H1 (cell line): Measurements from ENCODE around the gene GBGT1. TPM values are rescaled to one million over a fixed set of nuclear protein-coding genes. Genes with fewer than 3 reads are reported as not detected.

Experiments used
- CTCF ChIA-PET: fragments of 300-600 bp; sonication (Branson Sonifier 250); formaldehyde crosslinking; loops from one replicate; lab custom pipeline; 2021; ENCODE audit not compliant: partially characterized antibody; lab: Charles Lee
- POLR2A ChIA-PET: fragments of 300-600 bp; sonication (Branson Sonifier 250); formaldehyde crosslinking; loops from one replicate; lab custom pipeline; 2021; ENCODE audit warnings: inconsistent platforms; ENCODE audit not compliant: partially characterized antibody; lab: Charles Lee
- DNase-seq, 2 experiments: peaks; one replicate each; pipeline versions ENCODE4 v3.0.0 to v3.0.0-alpha.2; 2010 to 2022; ENCODE audit warnings: low spot score in 2 of 2, low read depth in 1 of 2, mixed read lengths in 1 of 2
- FAIRE-seq: peaks from 2 replicates; lab custom pipeline; 2011; peaks lifted over from hg19 to GRCh38; lab: Jason Lieb, UNC
- H2AFZ ChIP-seq: 2 replicates; pipeline ENCODE4 v1.8.1; 2012; ENCODE audit warnings: low read length, inconsistent platforms
- H2AK5ac ChIP-seq: 2 replicates; pipeline ENCODE4 v1.6.1; 2013; ENCODE audit warnings: low read depth, low read length
- H2BK120ac ChIP-seq: replicated peaks from 2 replicates; pipeline ENCODE3; 2013; ENCODE audit warnings: low read depth, low read length, inconsistent platforms
- H2BK12ac ChIP-seq: 2 replicates; pipeline ENCODE4 v1.6.1; 2013; ENCODE audit warnings: low read depth, low read length
- H2BK15ac ChIP-seq: 2 replicates; pipeline ENCODE4 v1.6.1; 2013; ENCODE audit warnings: low read length
- H2BK20ac ChIP-seq: 2 replicates; pipeline ENCODE4 v1.6.1; 2013; ENCODE audit warnings: low read length
- H2BK5ac ChIP-seq: 2 replicates; pipeline ENCODE4 v1.6.1; 2013; ENCODE audit warnings: low read depth, low read length
- H3K14ac ChIP-seq: 2 replicates; pipeline ENCODE4 v1.6.1; 2013; ENCODE audit warnings: inconsistent platforms; ENCODE audit not compliant: insufficient read length
- H3K18ac ChIP-seq: 2 replicates; pipeline ENCODE4 v1.6.1; 2013; ENCODE audit warnings: low read length; ENCODE audit errors: extremely low read depth
- H3K23ac ChIP-seq: 2 replicates; pipeline ENCODE4 v1.6.1; 2013; ENCODE audit warnings: inconsistent platforms; ENCODE audit not compliant: insufficient read length
- H3K23me2 ChIP-seq: 2 replicates; pipeline ENCODE4 v1.6.1; 2013; ENCODE audit warnings: low read depth, low read length
- H3K27ac ChIP-seq: 2 replicates; pipeline ENCODE4 v1.6.1; 2011; ENCODE audit warnings: low read depth, low read length, inconsistent platforms
- H3K27me3 ChIP-seq, 4 experiments: replicated peaks in 1 of 4; 1 replicate in 1 of 4; 2 replicates in 3 of 4; pipeline versions ENCODE4 v1.6.1 to v1.8.1; 2011 to 2013; ENCODE audit warnings: low read length in 3 of 4, mild to moderate bottlenecking in 3 of 4, inconsistent platforms in 2 of 4, mixed read lengths in 2 of 4, moderate library complexity in 1 of 4; ENCODE audit not compliant: control insufficient read depth in 3 of 4, insufficient read depth in 3 of 4; ENCODE audit errors: extremely low read depth in 1 of 4
- H3K36me3 ChIP-seq, 4 experiments: 2 replicates each; pipeline versions ENCODE4 v1.6.1 to v1.8.1; 2011 to 2013; ENCODE audit warnings: mild to moderate bottlenecking in 4 of 4, low read length in 3 of 4, moderate library complexity in 2 of 4, control low read depth in 1 of 4, inconsistent platforms in 1 of 4; ENCODE audit not compliant: insufficient read depth in 4 of 4, control insufficient read depth in 2 of 4
- H3K4ac ChIP-seq: replicated peaks from 2 replicates; pipeline ENCODE3; 2013; ENCODE audit warnings: low read length, low read depth, mixed read lengths, inconsistent platforms; ENCODE audit not compliant: insufficient read length
- H3K4me1 ChIP-seq, 4 experiments: replicated peaks in 1 of 4; 1 replicate in 1 of 4; 2 replicates in 3 of 4; pipeline versions ENCODE4 v1.6.1 to v1.8.1; 2011 to 2013; ENCODE audit warnings: low read length in 3 of 4, inconsistent platforms in 2 of 4, mixed read lengths in 1 of 4; ENCODE audit not compliant: insufficient read depth in 4 of 4, control insufficient read depth in 3 of 4
- H3K4me2 ChIP-seq, 2 experiments: 2 replicates each; pipeline versions ENCODE4 v1.6.1 to v1.8.1; 2011 to 2013; ENCODE audit warnings: low read depth in 2 of 2, low read length in 2 of 2, control low read depth in 1 of 2, inconsistent platforms in 1 of 2, mild to moderate bottlenecking in 1 of 2; ENCODE audit not compliant: insufficient read depth in 1 of 2
- H3K4me3 ChIP-seq, 4 experiments: fragments of 200-600, 300-600 bp in 1 of 4; sonication (generic), shearing (Covaris generic), sonication (Bioruptor Twin) in 1 of 4; 2 replicates each; pipeline versions ENCODE4 v1.5.1 to v1.8.1; 2011 to 2016; ENCODE audit warnings: low read length in 4 of 4, low read depth in 3 of 4, control low read depth in 2 of 4, inconsistent platforms in 2 of 4, mild to moderate bottlenecking in 2 of 4, mixed read lengths in 1 of 4, moderate library complexity in 1 of 4; ENCODE audit not compliant: insufficient read depth in 2 of 4; ENCODE audit errors: extremely low read depth in 1 of 4
- H3K56ac ChIP-seq: replicated peaks from 2 replicates; pipeline ENCODE3; 2013; ENCODE audit warnings: low read depth, mild to moderate bottlenecking, mixed read lengths, low read length, inconsistent platforms; ENCODE audit not compliant: insufficient read length
- H3K79me1 ChIP-seq: 2 replicates; pipeline ENCODE4 v1.6.1; 2013; ENCODE audit warnings: low read depth, low read length, control low read depth
- H3K79me2 ChIP-seq, 2 experiments: 2 replicates each; pipeline versions ENCODE4 v1.6.1 to v1.8.1; 2012 to 2013; ENCODE audit warnings: low read length in 2 of 2, mild to moderate bottlenecking in 2 of 2, inconsistent platforms in 1 of 2; ENCODE audit not compliant: insufficient read depth in 2 of 2, control insufficient read depth in 1 of 2
- H3K9ac ChIP-seq, 4 experiments: replicated peaks in 1 of 4; 1 replicate in 1 of 4; 2 replicates in 3 of 4; pipeline versions ENCODE4 v1.6.1 to v1.8.1; 2011 to 2013; ENCODE audit warnings: low read depth in 3 of 4, low read length in 3 of 4, control low read depth in 2 of 4, mild to moderate bottlenecking in 2 of 4, moderate library complexity in 2 of 4, inconsistent platforms in 1 of 4; ENCODE audit errors: extremely low read depth in 1 of 4
- H3K9me3 ChIP-seq, 2 experiments: 2 replicates each; pipeline versions ENCODE4 v1.6.1 to v1.8.1; 2012 to 2013; ENCODE audit warnings: mild to moderate bottlenecking in 2 of 2, moderate library complexity in 2 of 2, control low read depth in 1 of 2, inconsistent platforms in 1 of 2, low read depth in 1 of 2, low read length in 1 of 2, mixed read lengths in 1 of 2; ENCODE audit not compliant: insufficient read depth in 2 of 2
- H4K20me1 ChIP-seq, 2 experiments: replicated peaks in 1 of 2; 2 replicates each; pipeline versions ENCODE3 to v1.8.1; 2011 to 2013; ENCODE audit warnings: inconsistent platforms in 2 of 2, low read length in 2 of 2, mild to moderate bottlenecking in 1 of 2; ENCODE audit not compliant: insufficient read depth in 2 of 2, control insufficient read depth in 1 of 2
- H4K5ac ChIP-seq: 2 replicates; pipeline ENCODE4 v1.6.1; 2013; ENCODE audit warnings: low read length, low read depth, mixed read lengths, inconsistent platforms; ENCODE audit not compliant: insufficient read length
- H4K8ac ChIP-seq: 2 replicates; pipeline ENCODE4 v1.8.0; 2013; ENCODE audit warnings: mild to moderate bottlenecking, moderate library complexity, low read length, inconsistent platforms; ENCODE audit not compliant: insufficient read depth; ENCODE audit errors: extremely low read depth
- H4K91ac ChIP-seq: replicated peaks from 2 replicates; pipeline ENCODE3; 2013; ENCODE audit warnings: low read length, mixed read lengths, inconsistent platforms; ENCODE audit not compliant: insufficient read length
- CREB1 ChIP-seq: IDR thresholded peaks from 2 replicates; pipeline ENCODE4 v1.6.1; 2012; ENCODE audit warnings: inconsistent platforms
- JUN ChIP-seq: IDR thresholded peaks from 2 replicates; pipeline ENCODE4 v1.6.1; 2011; ENCODE audit warnings: low read depth, mild to moderate bottlenecking, improper control_type of control experiment, low read length
- NANOG ChIP-seq: IDR thresholded peaks from 2 replicates; pipeline ENCODE4 v1.6.1; 2011; ENCODE audit warnings: low read length, low read depth, mild to moderate bottlenecking, inconsistent platforms; ENCODE audit not compliant: insufficient read depth, poor library complexity, severe bottlenecking
- NRF1 ChIP-seq: IDR thresholded peaks from 2 replicates; pipeline ENCODE4 v1.6.1; 2011; ENCODE audit warnings: mild to moderate bottlenecking, low read depth, low read length, improper control_type of control experiment
- POU5F1 ChIP-seq: IDR thresholded peaks from 2 replicates; pipeline ENCODE4 v1.6.1; 2011; ENCODE audit warnings: low read depth, mild to moderate bottlenecking, low read length, moderate library complexity
- RNF2 ChIP-seq: fragments of 200-900, 300-1000 bp; sonication (generic); IDR thresholded peaks from 2 replicates; pipeline ENCODE4 v1.7.1; 2016; ENCODE audit warnings: borderline replicate concordance, low read depth, mild to moderate bottlenecking, antibody characterized with exemption, low read length; ENCODE audit not compliant: poor library complexity, severe bottlenecking; ENCODE audit errors: missing control alignments
- SUZ12 ChIP-seq: fragments of 200-600 bp; sonication (generic); IDR thresholded peaks from 2 replicates; pipeline ENCODE4 v1.6.1; 2012; ENCODE audit warnings: mild to moderate bottlenecking, inconsistent platforms, low read length, moderate library complexity, mixed read lengths
- YY1 ChIP-seq: IDR thresholded peaks from 2 replicates; pipeline ENCODE4 v1.6.1; 2011; ENCODE audit warnings: low read depth, mild to moderate bottlenecking, low read length
- WGBS, 2 experiments: shearing (Covaris generic) in 1 of 2; methylation state at CpG; one replicate each; pipeline versions ENCODE4 v1.1.6 to v1.1.7; 2013 to 2015; ENCODE audit warnings: low lambda C conversion rate in 2 of 2, mixed read lengths in 2 of 2, inconsistent platforms in 1 of 2, low coverage in 1 of 2, missing lambda C conversion rate in 1 of 2; ENCODE audit not compliant: insufficient replicate concordance in 2 of 2, insufficient coverage in 1 of 2, insufficient read length in 1 of 2; ENCODE audit errors: extremely low coverage in 1 of 2, missing lambda C conversion rate in 1 of 2; 5-methylcytosine and 5-hydroxymethylcytosine counted together
- polyA plus RNA-seq, 7 experiments: library from polyadenylated mRNA; depleted of rRNA in 3 of 7; stranded (reverse) in 5 of 7; unstranded in 2 of 7; fragments of >200 nt in 5 of 7; fragments of 200-250 nt in 2 of 7; gene quantifications; 1 replicate in 5 of 7; 2 replicates in 1 of 7; 4 replicates in 1 of 7; pipeline versions ENCODE4 v1.2.1 to v1.2.3, GENCODE V29; 2011 to 2013; ENCODE audit warnings: missing spikeins in 2 of 7, mixed read lengths in 2 of 7
- total RNA-seq: library from RNA; stranded (reverse); fragmentation: NEBNext Ultra II Directional; extraction: Animal tissue kit (Norgen Biotek cat#: 25700); gene quantifications from 2 replicates; pipeline ENCODE4 v1.2.1, GENCODE V29; 2021
- TF ChIP-seq, protein P1 (sequence below): IDR thresholded peaks from 2 replicates; pipeline ENCODE4 v1.6.1; 2011; ENCODE audit warnings: low read length, improper control_type of control experiment

Gene GBGT1
- total and polyA plus RNA-seq, 2 of the 8 experiments (the other 6 are each of a cell fraction or from before 2014, with no cell fraction given) = 7.1 to 9.7 TPM

DNA sequence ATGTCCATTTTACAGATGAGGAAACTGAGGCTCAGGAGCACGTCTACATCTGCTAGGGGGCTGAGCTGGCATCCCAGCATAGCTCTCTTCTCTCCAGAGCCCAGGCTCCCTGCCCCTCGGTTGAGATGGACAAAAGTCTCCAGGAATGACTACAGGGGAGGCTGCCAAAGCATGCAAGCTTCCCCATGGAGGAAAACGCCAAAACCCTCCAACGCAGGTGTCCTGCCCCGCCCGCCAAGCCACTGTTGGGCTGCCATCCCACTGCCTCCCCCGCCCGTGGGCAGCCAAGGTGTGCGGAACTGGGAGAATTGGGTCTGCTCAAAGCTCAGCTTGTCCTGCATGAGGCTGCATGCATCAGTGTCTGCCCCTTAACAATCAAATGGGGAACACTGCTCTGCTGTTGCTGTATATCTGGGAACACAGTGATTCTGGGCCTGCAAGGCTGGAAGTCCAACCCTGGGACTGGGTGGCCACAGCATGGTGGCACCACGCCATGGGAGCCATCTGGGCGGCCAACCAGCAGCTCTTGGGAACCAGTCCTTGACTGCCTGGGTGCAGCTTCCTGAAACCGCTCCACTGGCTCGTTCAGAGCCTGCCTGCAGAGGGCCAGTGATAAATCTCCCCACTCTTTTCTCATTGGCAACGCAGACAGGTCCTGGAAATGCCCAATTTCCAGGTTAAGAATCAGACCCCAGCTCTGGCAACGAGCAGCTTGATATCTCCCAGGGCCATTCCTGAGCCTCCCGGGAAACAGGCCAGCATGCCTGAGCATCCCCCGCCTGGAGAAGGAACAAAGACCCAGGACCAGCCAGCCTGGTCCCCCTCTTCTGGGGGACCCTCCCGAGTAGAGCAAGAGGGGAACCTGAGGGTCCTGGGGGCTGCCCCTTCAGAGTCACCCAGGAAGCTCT is 46.2 kb downstream of the GBGT1 start:
- Histone ChIP-seq H3K23ac (no peak overlapping the region), H3K4me2 (no peak overlapping the region), H3K18ac (no peak overlapping the region), H3K4ac (no peak overlapping the region), H4K8ac (no peak overlapping the region), H2AK5ac (no peak overlapping the region), H3K27ac (no peak overlapping the region), H2BK15ac (no peak overlapping the region), H2BK5ac (no peak overlapping the region), H4K5ac (no peak overlapping the region), H3K4me1 (peaks cover 0 to 14% (median 8%) of the 10 kb centered on the region in 4 experiments; a peak in 6 of 7 replicates), H2AFZ (no peak overlapping the region), H3K14ac (no peak overlapping the region), H3K4me3 (no peak overlapping the region), H3K36me3 (no peaks in the 10 kb centered on the region), H3K9ac (no peak overlapping the region), H3K9me3 (no peaks in the 10 kb centered on the region), H4K91ac (no peak overlapping the region), H3K79me1 (no peaks in the 10 kb centered on the region), H3K23me2 (peaks cover 8% of the 10 kb centered on the region; the same call in 1 of the 2 replicates), H2BK120ac (no peak overlapping the region), H3K56ac (no peak overlapping the region), H2BK20ac (no peak overlapping the region), H2BK12ac (no peak overlapping the region), H3K79me2 (no peaks in the 10 kb centered on the region), H3K27me3 (peaks cover 0 to 47% (median 30%) of the 10 kb centered on the region in 4 experiments; a peak in 5 of 7 replicates), H4K20me1 (peaks cover 40 to 53% of the 10 kb centered on the region in 2 experiments)
- ChIA-PET POLR2A (interaction anchor here (0.7 to 3.4 kb wide), 2 partner anchors 31 to 177 kb away, joined by 3 to 13 read pairs; no protein-coding TSS in a partner anchor), CTCF (interaction anchor here (0.6 to 19.3 kb wide), 14 partner anchors 10 to 670 kb away, joined by 3 to 337 read pairs (median 4); no protein-coding TSS in a partner anchor)
- DNase-seq = no peak
- WGBS, 2 experiments = 84% methylated on average over 17 of the region's 18 CpGs; no CpG with 5 or more reads in 1 of the 2 experiments
- no peak for FAIRE-seq
- TF ChIP-seq YY1 = no peak
- no peak for TF ChIP-seq NRF1
- TF ChIP-seq, protein P1, sequence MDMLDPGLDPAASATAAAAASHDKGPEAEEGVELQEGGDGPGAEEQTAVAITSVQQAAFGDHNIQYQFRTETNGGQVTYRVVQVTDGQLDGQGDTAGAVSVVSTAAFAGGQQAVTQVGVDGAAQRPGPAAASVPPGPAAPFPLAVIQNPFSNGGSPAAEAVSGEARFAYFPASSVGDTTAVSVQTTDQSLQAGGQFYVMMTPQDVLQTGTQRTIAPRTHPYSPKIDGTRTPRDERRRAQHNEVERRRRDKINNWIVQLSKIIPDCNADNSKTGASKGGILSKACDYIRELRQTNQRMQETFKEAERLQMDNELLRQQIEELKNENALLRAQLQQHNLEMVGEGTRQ = no peak
- TF ChIP-seq POU5F1 = no peak
- TF ChIP-seq NANOG = no peak
- no peak for TF ChIP-seq CREB1
- no peak for TF ChIP-seq RNF2
- TF ChIP-seq SUZ12 = no peak
- TF ChIP-seq JUN = no peak
